Activated CD4-positive, alpha-beta T cell treated with anti-CD3 and anti-CD28 coated beads for 24 hours (primary cell): ENCODE measurements around the gene NUP133.
"Not testable (repeated sequence)": the region's sequence is repeated elsewhere in the genome, so short reads cannot be mapped to it uniquely, and the experiment has no call there.

ENCODE experiments used
- DNase-seq, 2 donors: peaks; one replicate each; pipeline ENCODE4 v3.0.0-alpha.2; 2020; ENCODE audit warnings: low read depth in 2 of 2

NUP133 gene

GRCh38 chr1:229420224-229420623 lies 87.9 kb downstream of the NUP133 start:
- DNase-seq = no peak

GRCh38 chr1:229418586-229418985 lies 89.6 kb downstream of the NUP133 start:
- not testable (repeated sequence) for DNase-seq

- not testable (repeated sequence) for DNase-seq
Observed at GRCh38 chr1:229412810-229413209, 95.3 kb downstream of the NUP133 start.

GRCh38 chr1:229412056-229412455 lies 96.1 kb downstream of the NUP133 start:
- no peak for DNase-seq

- no peak for DNase-seq
Observed at GRCh38 chr1:229411434-229412055, 96.6 kb downstream of the NUP133 start.

- DNase-seq = no peak
Observed at GRCh38 chr1:229410692-229411433, 97.3 kb downstream of the NUP133 start.

GRCh38 chr1:229410370-229410691 lies 97.8 kb downstream of the NUP133 start:
- no peak for DNase-seq

GRCh38 chr1:229409616-229410369 lies 98.3 kb downstream of the NUP133 start:
- no peak for DNase-seq

- no peak for DNase-seq
Observed at GRCh38 chr1:229408458-229409037, 99.6 kb downstream of the NUP133 start.

GRCh38 chr1:229407206-229408026 lies 100.7 kb downstream of the NUP133 start:
- DNase-seq = no peak

GRCh38 chr1:229406798-229407197 lies 101.3 kb downstream of the NUP133 start:
- no peak for DNase-seq

GRCh38 chr1:229403573-229403972 lies 104.6 kb downstream of the NUP133 start:
- DNase-seq = no peak

- no peak for DNase-seq
Observed at GRCh38 chr1:229402993-229403392, 105.1 kb downstream of the NUP133 start.

- DNase-seq = not testable (repeated sequence)
Observed at GRCh38 chr1:229402329-229402728, 105.8 kb downstream of the NUP133 start.

- no peak for DNase-seq
Observed at GRCh38 chr1:229397762-229398161, 110.4 kb downstream of the NUP133 start.

GRCh38 chr1:229396585-229397206 lies 111.4 kb downstream of the NUP133 start:
- no peak for DNase-seq

- DNase-seq = not testable (repeated sequence)
Observed at GRCh38 chr1:229394517-229394916, 113.6 kb downstream of the NUP133 start.

GRCh38 chr1:229392936-229393335 lies 115.2 kb downstream of the NUP133 start:
- no peak for DNase-seq
